ENCODE results near the gene CCDC87.

DNA sequence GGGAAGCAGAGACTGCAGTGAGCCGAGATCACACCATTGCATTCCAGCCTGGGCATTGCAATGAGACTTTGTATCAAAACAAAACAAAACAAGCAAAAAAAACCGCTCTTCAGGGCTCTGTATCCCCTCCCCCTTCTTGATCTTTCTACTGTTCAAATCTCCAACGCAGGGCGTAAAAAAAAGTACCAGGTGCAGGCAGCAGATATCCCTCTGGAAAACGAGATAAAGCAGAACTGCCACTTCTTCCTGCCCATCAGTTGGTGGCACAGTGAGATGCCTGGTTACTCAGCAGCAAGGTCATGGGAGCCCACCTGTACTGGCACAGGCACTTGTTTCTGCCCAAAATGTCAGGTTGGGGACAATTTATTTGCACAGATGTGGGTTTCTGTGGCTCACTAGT is 11.3 kb upstream of the CCDC87 start:
- TF ChIP-seq GATA2 (IDR thresholded peaks at IDR 0.05; ENCODE audit: low read depth, low read length) (no peak), GATA3 (IDR thresholded peaks at IDR 0.05; ENCODE audit: low read depth, low read length) (no peak)
